HFF-Myc (cell line): ENCODE data around the gene THADA.

Experiments used
- DNase-seq: peaks from one replicate; pipeline ENCODE4 v3.0.0-alpha.2; 2011; ENCODE audit warnings: low read depth; ENCODE audit errors: extremely low read depth
- H3K4me3 ChIP-seq: replicated peaks from 2 replicates; pipeline ENCODE4 v1.5.1; 2011; ENCODE audit warnings: low read depth, mild to moderate bottlenecking, control low read depth, low read length
- TF ChIP-seq, protein P1 (sequence below): IDR thresholded peaks from 2 replicates; pipeline ENCODE4 v1.5.1; 2012; ENCODE audit warnings: mild to moderate bottlenecking, low read depth, low read length, control low read depth; ENCODE audit errors: missing control alignments

The THADA gene

DNA sequence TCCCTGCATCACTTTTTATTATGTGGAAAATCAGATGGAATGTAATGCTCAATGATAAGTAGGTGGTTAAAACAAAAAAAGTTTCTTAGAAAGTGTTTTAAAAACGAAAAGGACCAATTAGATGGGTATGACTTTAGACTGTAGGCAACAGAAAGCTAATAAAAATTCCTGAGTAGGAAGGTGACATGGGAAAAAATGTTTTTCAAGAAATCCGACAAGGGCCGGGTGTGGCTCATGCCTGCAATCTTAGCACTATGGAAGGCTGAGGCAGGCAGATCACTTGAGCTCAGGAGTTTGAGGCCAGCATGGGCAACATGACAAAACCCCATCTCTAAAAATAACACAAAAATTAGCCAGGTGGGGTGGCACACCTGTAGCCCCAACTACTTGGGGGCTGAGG lies 126.1 kb downstream of the THADA start:
- no peak overlapping the region for H3K4me3 ChIP-seq
- TF ChIP-seq, protein P1, sequence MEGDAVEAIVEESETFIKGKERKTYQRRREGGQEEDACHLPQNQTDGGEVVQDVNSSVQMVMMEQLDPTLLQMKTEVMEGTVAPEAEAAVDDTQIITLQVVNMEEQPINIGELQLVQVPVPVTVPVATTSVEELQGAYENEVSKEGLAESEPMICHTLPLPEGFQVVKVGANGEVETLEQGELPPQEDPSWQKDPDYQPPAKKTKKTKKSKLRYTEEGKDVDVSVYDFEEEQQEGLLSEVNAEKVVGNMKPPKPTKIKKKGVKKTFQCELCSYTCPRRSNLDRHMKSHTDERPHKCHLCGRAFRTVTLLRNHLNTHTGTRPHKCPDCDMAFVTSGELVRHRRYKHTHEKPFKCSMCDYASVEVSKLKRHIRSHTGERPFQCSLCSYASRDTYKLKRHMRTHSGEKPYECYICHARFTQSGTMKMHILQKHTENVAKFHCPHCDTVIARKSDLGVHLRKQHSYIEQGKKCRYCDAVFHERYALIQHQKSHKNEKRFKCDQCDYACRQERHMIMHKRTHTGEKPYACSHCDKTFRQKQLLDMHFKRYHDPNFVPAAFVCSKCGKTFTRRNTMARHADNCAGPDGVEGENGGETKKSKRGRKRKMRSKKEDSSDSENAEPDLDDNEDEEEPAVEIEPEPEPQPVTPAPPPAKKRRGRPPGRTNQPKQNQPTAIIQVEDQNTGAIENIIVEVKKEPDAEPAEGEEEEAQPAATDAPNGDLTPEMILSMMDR, result no peak
- DNase-seq, result no peak

DNA sequence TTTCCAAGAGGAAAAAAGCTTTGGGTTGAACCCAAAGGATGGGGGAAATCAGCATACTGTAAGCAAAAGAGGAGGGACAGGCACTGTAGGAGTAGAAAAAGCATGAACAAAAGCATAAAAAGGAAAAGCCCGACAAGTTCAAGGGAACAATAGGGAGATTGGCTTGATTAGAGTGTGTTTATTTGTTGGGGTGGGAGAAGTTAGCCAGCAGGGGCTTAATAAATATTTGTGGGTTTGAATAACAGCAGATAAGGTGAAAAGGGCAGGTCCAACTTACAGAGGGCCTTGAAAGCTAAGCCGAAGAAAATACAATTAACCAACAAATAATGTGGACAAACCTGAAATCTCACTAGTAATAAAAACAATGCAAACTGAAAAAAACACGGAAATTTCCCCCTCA lies 126.7 kb downstream of the THADA start:
- no peak overlapping the region for H3K4me3 ChIP-seq
- no peak for DNase-seq
- TF ChIP-seq, protein P1, result no peak

DNA sequence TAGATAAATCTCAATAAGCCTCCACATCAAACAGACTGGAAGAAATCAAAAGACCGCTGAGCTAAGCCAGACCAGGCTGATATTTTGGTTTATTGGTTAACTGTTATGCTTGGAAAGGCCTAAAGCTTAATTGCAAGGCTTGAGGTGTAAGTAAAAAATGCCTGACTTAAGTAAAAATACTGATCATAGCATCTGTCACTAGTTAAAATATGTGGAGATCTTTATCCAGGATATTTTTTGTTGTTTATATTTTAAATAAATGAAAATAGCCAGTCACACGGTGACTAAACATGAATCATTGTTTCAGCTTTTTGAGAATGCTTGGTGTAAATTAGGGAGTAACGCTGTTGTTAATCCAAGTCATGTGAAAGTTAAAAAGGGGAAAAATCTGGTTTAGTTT lies 127.9 kb downstream of the THADA start:
- TF ChIP-seq, protein P1, result no peak
- no peak for DNase-seq

DNA sequence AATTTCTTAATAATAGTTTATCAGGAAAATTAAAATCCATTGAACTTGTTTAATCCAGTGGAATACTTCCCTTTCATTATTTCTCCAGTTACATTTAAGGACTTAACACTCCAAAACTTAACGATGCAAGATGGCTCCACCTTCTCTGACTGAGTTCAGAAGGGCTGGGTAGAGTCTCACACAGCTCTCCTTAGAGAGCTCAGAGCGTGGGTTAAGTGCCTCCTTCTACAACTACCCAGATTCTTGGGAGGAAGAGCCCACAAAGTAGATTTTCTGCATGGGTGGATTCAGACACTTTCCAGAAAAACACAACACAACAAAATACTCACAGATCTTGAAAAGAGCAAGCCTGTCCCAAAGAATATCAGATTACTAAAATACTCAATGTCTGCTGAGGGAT lies 130.6 kb downstream of the THADA start:
- TF ChIP-seq, protein P1, result no peak
- no peak for DNase-seq
- H3K4me3 ChIP-seq, result no peak overlapping the region

More for the DNA sequence above, 127.9 kb downstream of the THADA start:
- H3K4me3 ChIP-seq, result no peak overlapping the region

DNA sequence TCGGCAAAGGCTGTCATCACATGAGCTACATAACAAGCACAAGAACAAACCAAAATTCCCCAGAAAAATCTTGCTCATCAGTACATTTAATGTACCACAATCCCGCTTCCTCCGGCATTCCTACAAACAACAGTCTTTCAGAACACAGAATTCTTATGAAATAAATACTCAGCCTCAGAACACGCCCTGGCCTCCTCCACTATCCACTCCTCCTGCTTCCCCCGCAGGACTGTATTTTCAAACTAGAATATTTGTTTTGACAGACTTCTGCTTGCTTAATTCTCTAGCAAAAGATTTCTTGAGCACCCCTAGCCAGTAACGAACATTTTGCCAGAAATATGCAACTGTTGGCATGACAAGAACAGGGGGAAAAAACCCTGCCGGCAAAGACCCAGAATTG lies 131.2 kb downstream of the THADA start:
- no peak overlapping the region for H3K4me3 ChIP-seq
- TF ChIP-seq, protein P1, result no peak
- no peak for DNase-seq

DNA sequence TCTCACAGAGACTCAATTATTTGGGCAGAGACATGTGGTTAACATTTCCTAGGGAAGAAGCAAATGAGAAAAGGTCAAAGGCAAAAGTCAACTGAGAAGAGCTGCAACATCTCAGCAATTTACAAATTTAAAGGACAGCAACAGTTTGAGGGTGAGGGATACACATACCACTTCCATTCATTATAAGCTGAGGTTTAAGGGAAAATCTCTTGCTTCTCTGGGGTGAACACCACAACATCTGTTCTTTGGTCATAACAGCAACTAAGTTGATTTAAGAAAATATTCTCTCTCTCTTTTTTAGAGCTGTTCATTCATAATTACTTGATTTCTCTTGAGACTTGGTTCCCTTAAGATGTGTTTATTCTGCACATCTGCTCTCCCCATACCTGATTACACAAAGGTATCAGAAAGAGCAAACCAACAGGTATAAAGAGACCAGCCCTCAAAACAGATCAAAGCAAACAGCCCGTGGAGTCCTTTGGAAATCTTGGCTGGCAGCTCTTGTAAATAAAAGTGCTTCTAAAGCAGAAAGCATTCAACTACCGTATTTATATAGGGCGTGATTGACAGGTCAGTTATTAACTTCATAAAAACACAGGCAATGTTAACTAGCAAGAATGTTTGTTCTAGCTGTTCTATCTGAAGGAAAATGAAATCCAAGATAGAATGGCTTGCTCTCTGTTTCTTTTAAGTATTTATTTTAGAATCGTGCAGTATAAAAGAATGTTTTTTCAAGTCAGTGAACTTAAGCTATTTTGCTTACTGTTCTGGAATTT lies 132.8 kb downstream of the THADA start:
- DNase-seq, result no peak
- H3K4me3 ChIP-seq, result no peak overlapping the region
- TF ChIP-seq, protein P1, result no peak
